ENCODE results near the gene EBF4. TPM values are rescaled to one million over a fixed set of nuclear protein-coding genes. Genes with fewer than 3 reads are reported as not detected.

EBF4 gene
- total and polyA plus RNA-seq, 2 of the 8 experiments (the other 6 are each of a cell fraction or from before 2014, with no cell fraction given) = 1.2 to 2.9 TPM

- Histone ChIP-seq H3K4ac (replicated peaks; ENCODE audit: insufficient read length, low read depth, low read length) (no peak overlapping the region), H2BK20ac (ENCODE audit: low read length) (no peak overlapping the region), H3K4me2 (ENCODE audit: insufficient read depth in 1 of 2, low read depth in 2 of 2, low read length in 2 of 2) (peak overlapping the region; percentile 56 to 65), H3K18ac (ENCODE audit: extremely low read depth, low read length) (no peak overlapping the region), H3K56ac (replicated peaks; ENCODE audit: insufficient read length, low read depth, low read length) (no peak overlapping the region), H3K79me1 (ENCODE audit: low read depth, low read length) (no peaks in the 10 kb centered on the region), H2BK12ac (ENCODE audit: low read depth, low read length) (no peak overlapping the region), H3K27ac (ENCODE audit: low read depth, low read length) (no peak overlapping the region), H3K36me3 (ENCODE audit: control insufficient read depth in 2 of 4, insufficient read depth in 4 of 4, low read length in 3 of 4) (no peaks in the 10 kb centered on the region; a peak in 1 of 8 replicates), H2AK5ac (ENCODE audit: low read depth, low read length) (no peak overlapping the region), H3K14ac (ENCODE audit: insufficient read length) (no peak overlapping the region), H3K9ac (replicated peaks in 1 of 4; ENCODE audit: extremely low read depth in 1 of 4, low read depth in 3 of 4, low read length in 3 of 4) (no peak overlapping the region), H4K5ac (ENCODE audit: insufficient read length, low read depth, low read length) (no peak overlapping the region), H4K8ac (ENCODE audit: extremely low read depth, insufficient read depth, low read length) (no peak overlapping the region; the same call in none of the 2 replicates), H3K4me1 (replicated peaks in 1 of 4; ENCODE audit: control insufficient read depth in 3 of 4, insufficient read depth in 4 of 4, low read length in 3 of 4) (peaks cover 0 to 27% (median 14%) of the 10 kb centered on the region in 4 experiments; a peak in 6 of 7 replicates), H2BK15ac (ENCODE audit: low read length) (no peak overlapping the region), H4K91ac (replicated peaks; ENCODE audit: insufficient read length, low read length) (no peak overlapping the region), H3K4me3 (ENCODE audit: extremely low read depth in 1 of 4, insufficient read depth in 2 of 4, low read depth in 3 of 4, low read length in 4 of 4) (peak overlapping the region; percentile 7 to 55 (median 24); a peak in 6 of 8 replicates), H3K79me2 (ENCODE audit: control insufficient read depth in 1 of 2, insufficient read depth in 2 of 2, low read length in 2 of 2) (no peaks in the 10 kb centered on the region), H3K23ac (ENCODE audit: insufficient read length) (no peak overlapping the region), H4K20me1 (replicated peaks in 1 of 2; ENCODE audit: control insufficient read depth in 1 of 2, insufficient read depth in 2 of 2, low read length in 2 of 2) (peaks cover 5 to 9% of the 10 kb centered on the region in 2 experiments), H3K9me3 (ENCODE audit: insufficient read depth in 2 of 2, low read depth in 1 of 2, low read length in 1 of 2) (no peaks in the 10 kb centered on the region), H3K27me3 (replicated peaks in 1 of 4; ENCODE audit: control insufficient read depth in 3 of 4, extremely low read depth in 1 of 4, insufficient read depth in 3 of 4, low read length in 3 of 4) (peaks cover 54 to 85% (median 74%) of the 10 kb centered on the region in 4 experiments), H3K23me2 (ENCODE audit: low read depth, low read length) (peaks cover 3% of the 10 kb centered on the region; the same call in 1 of the 2 replicates), H2AFZ (ENCODE audit: low read length) (no peak overlapping the region), H2BK120ac (replicated peaks; ENCODE audit: low read depth, low read length) (no peak overlapping the region), H2BK5ac (ENCODE audit: low read depth, low read length) (no peak overlapping the region)
- ChIA-PET CTCF (ENCODE audit: partially characterized antibody) (interaction anchor here (0.9 to 9.2 kb wide), 7 partner anchors 20 to 59 kb away, joined by 3 to 151 read pairs (median 4); no protein-coding TSS in a partner anchor), POLR2A (ENCODE audit: partially characterized antibody) (interaction anchor here (0.8 to 2.8 kb wide), 7 partner anchors 9 to 147 kb away, joined by 3 to 8 read pairs (median 4); partner anchors contain the start of genes NOP56, PCED1A and VPS16)
- FAIRE-seq (no peak), DNase-seq (ENCODE audit: low read depth in 1 of 2, low spot score in 2 of 2) (peak in 1 of 2 experiments; percentile 67)
- 1% methylated on average over 25 of the region's 89 CpGs; no CpG with 5 or more reads in 1 of the 2 experiments for WGBS, 2 experiments (ENCODE audit: extremely low coverage in 1 of 2, insufficient coverage in 1 of 2, insufficient read length in 1 of 2, insufficient replicate concordance in 2 of 2, low coverage in 1 of 2, low lambda C conversion rate in 2 of 2, missing lambda C conversion rate in 1 of 2)
- TF ChIP-seq EZH2 (IDR thresholded peaks at IDR 0.05; ENCODE audit: low read depth, low read length, severe bottlenecking) (peak; percentile 81), SP1 (IDR thresholded peaks at IDR 0.05; ENCODE audit: low read depth, low read length) (no peak), SRF (IDR thresholded peaks at IDR 0.05; ENCODE audit: low read depth, low read length) (no peak), BACH1 (IDR thresholded peaks at IDR 0.05; ENCODE audit: low read length) (no peak), RNF2 (IDR thresholded peaks at IDR 0.05; ENCODE audit: borderline replicate concordance, low read depth, low read length, missing control alignments, poor library complexity, severe bottlenecking) (peak; percentile 2), RBBP5 (IDR thresholded peaks at IDR 0.05; ENCODE audit: borderline replicate concordance, low read depth, low read length) (no peak), HDAC6 (IDR thresholded peaks at IDR 0.05; ENCODE audit: low read depth, low read length) (no peak), JUND (IDR thresholded peaks at IDR 0.05; ENCODE audit: low read length) (no peak), YY1 (IDR thresholded peaks at IDR 0.05; ENCODE audit: low read depth, low read length) (no peak), FOSL1 (IDR thresholded peaks at IDR 0.05; ENCODE audit: insufficient read depth, low read depth, low read length) (no peak), TAF1 (IDR thresholded peaks at IDR 0.05; ENCODE audit: low read depth, low read length) (0 out of 2 replicates have a peak, but pooled peaks have one; percentile 25), SUZ12 (IDR thresholded peaks at IDR 0.05; ENCODE audit: low read length) (peak; percentile 71; the same call in 1 of the 2 replicates)
These were observed 867 bp downstream of the EBF4 start for GRCh38 chr20:2693286-2694007.

Measured in H1 (cell line).